ENCODE data around the gene C11orf52.

The C11orf52 gene

DNA sequence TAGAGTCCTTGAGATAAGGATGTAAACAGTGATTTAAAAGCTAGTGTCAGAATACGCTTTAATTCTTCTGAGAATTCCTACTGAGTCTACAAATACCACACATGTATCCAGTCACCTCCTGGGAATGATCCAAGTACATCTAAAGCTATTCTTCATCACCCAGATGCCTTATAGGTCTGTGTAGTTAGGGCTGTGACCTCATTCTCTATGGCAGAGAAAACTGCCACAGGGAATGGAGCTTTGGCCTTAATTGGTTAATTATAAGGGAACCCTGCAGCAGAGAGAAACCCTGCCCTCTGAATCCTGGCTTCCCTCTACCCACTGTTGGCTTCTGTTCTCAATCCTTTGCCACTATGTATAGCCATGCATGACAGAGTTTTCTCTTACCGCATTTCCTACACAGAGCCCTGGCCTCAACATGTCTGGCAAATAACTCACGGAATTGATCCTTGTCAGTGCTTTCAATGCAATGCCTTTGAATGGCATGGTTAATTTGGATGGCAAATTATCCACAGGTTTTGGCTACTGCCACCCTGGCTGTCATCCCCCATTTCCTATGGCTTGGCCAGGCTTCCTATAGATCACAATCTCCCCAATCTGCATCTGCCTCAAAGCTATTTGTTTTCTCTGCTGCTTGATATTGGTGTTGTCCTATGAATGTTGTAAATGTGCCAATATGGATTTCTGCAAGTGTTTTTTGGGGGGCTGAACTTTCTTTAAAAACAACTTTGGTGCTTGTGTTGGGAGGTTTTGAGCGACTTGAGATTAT is 21.3 kb downstream of the C11orf52 start:
- H3K27ac ChIP-seq: no peak overlapping the region
- TF ChIP-seq ZFX (IDR thresholded peaks at IDR 0.05; ENCODE audit: borderline replicate concordance): no peak
- TF ChIP-seq, protein P1, sequence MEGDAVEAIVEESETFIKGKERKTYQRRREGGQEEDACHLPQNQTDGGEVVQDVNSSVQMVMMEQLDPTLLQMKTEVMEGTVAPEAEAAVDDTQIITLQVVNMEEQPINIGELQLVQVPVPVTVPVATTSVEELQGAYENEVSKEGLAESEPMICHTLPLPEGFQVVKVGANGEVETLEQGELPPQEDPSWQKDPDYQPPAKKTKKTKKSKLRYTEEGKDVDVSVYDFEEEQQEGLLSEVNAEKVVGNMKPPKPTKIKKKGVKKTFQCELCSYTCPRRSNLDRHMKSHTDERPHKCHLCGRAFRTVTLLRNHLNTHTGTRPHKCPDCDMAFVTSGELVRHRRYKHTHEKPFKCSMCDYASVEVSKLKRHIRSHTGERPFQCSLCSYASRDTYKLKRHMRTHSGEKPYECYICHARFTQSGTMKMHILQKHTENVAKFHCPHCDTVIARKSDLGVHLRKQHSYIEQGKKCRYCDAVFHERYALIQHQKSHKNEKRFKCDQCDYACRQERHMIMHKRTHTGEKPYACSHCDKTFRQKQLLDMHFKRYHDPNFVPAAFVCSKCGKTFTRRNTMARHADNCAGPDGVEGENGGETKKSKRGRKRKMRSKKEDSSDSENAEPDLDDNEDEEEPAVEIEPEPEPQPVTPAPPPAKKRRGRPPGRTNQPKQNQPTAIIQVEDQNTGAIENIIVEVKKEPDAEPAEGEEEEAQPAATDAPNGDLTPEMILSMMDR (IDR thresholded peaks at IDR 0.05): no peak

DNA sequence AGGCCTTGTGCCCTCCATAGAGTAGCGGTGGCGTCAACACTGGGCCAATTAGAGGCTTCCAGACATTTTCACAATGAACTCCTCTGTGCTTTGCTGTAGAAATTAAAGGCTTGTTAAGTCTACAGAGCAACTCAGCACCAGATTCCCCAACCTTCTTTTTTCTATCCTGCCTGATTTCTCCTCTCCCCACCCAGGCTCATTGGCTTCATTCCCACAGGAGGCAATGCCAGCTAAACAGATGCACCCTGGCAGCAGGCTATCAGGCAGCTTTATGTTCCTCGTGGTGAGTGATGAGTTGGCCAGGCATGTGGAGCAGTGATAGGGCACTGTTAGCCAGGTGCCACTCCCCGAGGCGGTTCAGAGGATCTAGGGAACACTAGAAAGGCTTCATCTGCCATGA is 23.2 kb downstream of the C11orf52 start:
- H3K27ac ChIP-seq: no peak overlapping the region
- TF ChIP-seq ZFX (IDR thresholded peaks at IDR 0.05; ENCODE audit: borderline replicate concordance): no peak
- TF ChIP-seq, protein P1 (IDR thresholded peaks at IDR 0.05): no peak

DNA sequence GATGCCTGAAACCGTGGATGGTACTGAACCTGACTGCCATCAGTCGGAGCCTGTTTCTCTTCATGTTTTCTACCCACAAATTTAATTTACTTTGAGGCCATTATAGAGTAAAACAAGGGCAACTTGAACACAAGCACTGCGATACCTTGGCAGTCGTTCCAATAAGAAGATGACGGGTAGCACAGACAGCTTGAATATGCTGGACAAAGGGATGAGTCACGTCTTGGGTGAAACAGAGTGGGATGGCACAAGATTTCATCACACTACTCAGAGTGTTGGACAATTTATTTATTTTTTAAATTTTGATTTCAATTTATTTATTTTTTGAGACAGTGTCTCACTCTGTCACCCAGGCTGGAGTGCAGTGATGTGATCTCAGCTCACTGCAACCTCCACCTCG is 24.1 kb downstream of the C11orf52 start:
- TF ChIP-seq, protein P1 (IDR thresholded peaks at IDR 0.05): no peak
- no peak for TF ChIP-seq ZFX (IDR thresholded peaks at IDR 0.05; ENCODE audit: borderline replicate concordance)
- H3K27ac ChIP-seq: no peak overlapping the region

DNA sequence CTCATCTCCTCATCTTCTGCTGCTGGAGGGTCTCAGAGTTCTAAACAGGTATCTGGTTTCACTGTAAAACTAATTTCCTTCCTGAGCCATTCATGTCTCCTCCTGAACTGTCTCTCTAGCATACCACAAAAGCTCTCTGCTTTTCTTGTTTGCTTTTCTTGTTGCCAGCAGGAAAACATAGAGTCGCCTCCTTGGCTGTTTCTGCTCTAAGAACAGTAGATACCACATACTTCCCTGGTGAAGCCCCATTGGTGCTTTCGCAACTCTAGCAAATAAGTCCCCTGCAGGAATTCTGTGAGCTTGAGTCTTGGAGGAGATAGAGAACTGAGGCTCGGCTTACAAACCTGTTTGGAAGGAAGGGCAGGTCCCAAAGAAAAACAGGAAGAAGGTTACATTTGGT is 25.4 kb downstream of the C11orf52 start:
- H3K27ac ChIP-seq: no peak overlapping the region
- TF ChIP-seq ZFX (IDR thresholded peaks at IDR 0.05; ENCODE audit: borderline replicate concordance): no peak
- TF ChIP-seq, protein P1 (IDR thresholded peaks at IDR 0.05): no peak

DNA sequence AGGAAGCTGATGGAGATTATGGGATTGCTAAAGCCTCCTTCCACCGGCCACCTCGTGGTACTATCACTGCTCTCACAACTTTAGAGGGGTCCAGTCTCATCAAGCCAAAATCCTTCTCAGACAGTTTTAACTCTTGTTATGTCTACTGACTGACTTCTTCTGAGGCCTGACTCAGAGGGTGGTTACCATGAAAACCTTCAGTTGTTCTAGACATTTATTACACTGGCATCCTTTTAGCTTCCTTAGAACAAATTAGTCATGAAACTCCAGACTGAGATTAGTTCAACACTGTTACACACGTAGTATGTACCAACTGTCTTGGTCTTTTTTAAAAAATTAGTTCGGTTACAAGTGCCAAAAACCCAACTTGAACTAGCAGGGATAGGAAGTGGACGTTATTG is 25.9 kb downstream of the C11orf52 start:
- H3K27ac ChIP-seq: no peak overlapping the region
- no peak for TF ChIP-seq ZFX (IDR thresholded peaks at IDR 0.05; ENCODE audit: borderline replicate concordance)
- TF ChIP-seq, protein P1 (IDR thresholded peaks at IDR 0.05): no peak

DNA sequence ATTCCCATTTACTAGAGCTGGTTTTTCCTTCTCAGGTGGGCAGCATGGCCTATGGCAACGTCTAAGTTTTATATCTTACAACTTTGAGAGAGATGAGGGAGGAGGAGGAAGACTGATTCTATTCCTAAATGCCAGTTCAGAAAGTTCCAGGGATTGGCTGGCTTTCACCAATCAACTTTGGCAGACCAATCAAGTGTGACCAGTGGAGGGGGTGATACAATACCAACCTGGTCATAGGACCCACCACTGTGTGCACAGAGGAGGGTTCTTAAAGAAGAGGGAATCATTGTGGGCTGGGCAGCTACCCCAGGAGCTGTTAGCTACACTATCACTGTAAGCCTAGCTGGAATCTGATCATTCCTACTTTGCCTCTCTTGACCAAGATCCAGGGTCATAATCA is 26.5 kb downstream of the C11orf52 start:
- no peak for TF ChIP-seq ZFX (IDR thresholded peaks at IDR 0.05; ENCODE audit: borderline replicate concordance)
- TF ChIP-seq, protein P1 (IDR thresholded peaks at IDR 0.05): no peak
- no peak overlapping the region for H3K27ac ChIP-seq

DNA sequence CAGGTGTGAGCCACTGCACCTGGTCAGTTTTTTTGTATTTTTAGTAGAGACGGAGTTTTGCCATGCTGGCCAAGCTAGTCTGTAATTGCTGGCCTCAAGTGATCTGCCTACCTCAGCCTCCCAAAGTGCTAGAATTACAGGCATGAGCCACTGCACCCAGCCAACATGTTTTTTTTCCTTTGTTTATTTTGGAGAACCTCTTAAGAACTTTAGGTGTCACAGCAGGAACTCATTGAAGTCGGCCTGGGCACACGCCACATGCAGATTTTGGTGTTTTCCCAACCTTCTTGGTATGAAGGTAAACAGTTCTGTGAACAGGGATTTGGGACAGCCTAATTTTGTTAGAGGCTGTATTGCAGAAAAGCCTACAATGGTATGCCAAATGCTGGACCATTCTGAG is 27.8 kb downstream of the C11orf52 start:
- no peak overlapping the region for H3K27ac ChIP-seq
- TF ChIP-seq, protein P1 (IDR thresholded peaks at IDR 0.05): no peak
- no peak for TF ChIP-seq ZFX (IDR thresholded peaks at IDR 0.05; ENCODE audit: borderline replicate concordance)

All from 22Rv1 (cell line).